CD4-positive, alpha-beta memory T cell (primary cell): Measurements from ENCODE around the gene VAV2. TPM values are rescaled to one million over a fixed set of nuclear protein-coding genes. Genes with fewer than 3 reads are reported as not detected.

ENCODE experiments used
- CTCF ChIA-PET: fragments of 350-600 bp; sonication (Branson Sonifier 250); formaldehyde crosslinking; loops from one replicate; lab custom pipeline; 2021; ENCODE audit warnings: inconsistent platforms; ENCODE audit not compliant: partially characterized antibody; lab: Charles Lee
- POLR2A ChIA-PET: fragments of 350-600 bp; sonication (Branson Sonifier 250); formaldehyde crosslinking; loops from one replicate; lab custom pipeline; 2021; ENCODE audit not compliant: partially characterized antibody; lab: Charles Lee
- DNase-seq, 5 donors: peaks; one replicate each; pipeline versions ENCODE4 v3.0.0 to v3.0.0-alpha.2; 2020 to 2022; ENCODE audit warnings: mixed read lengths in 1 of 5
- H3K27ac ChIP-seq: one replicate; pipeline ENCODE4 v1.7.0; 2013; ENCODE audit warnings: low read depth, low read length
- H3K27me3 ChIP-seq: 2 replicates; pipeline ENCODE4 v1.7.0; 2013; ENCODE audit warnings: mild to moderate bottlenecking, low read length, moderate library complexity; ENCODE audit not compliant: insufficient read depth
- H3K36me3 ChIP-seq: 2 replicates; pipeline ENCODE4 v1.7.0; 2013; ENCODE audit warnings: mild to moderate bottlenecking, low read length, moderate library complexity; ENCODE audit not compliant: insufficient read depth
- H3K4me1 ChIP-seq: 2 replicates; pipeline ENCODE4 v1.7.0; 2013; ENCODE audit warnings: mild to moderate bottlenecking, low read length, moderate library complexity; ENCODE audit not compliant: insufficient read depth
- H3K4me3 ChIP-seq, 2 donors: one replicate each; pipeline ENCODE4 v1.7.0; 2013; ENCODE audit warnings: low read length in 2 of 2, mild to moderate bottlenecking in 1 of 2
- H3K9me3 ChIP-seq, 2 donors: one replicate each; pipeline ENCODE4 v1.7.0; 2013; ENCODE audit warnings: low read length in 2 of 2, control low read depth in 1 of 2; ENCODE audit not compliant: control insufficient read depth in 1 of 2
- H3K27ac Mint-ChIP-seq, 7 donors: one replicate each; pipeline ENCODE4 v1.8.0; 2020 to 2021; ENCODE audit warnings: mixed read lengths in 7 of 7, mild to moderate bottlenecking in 6 of 7, inconsistent platforms in 3 of 7, moderate library complexity in 3 of 7
- H3K27me3 Mint-ChIP-seq, 2 donors: one replicate each; pipeline ENCODE4 v1.8.0; 2020 to 2021; ENCODE audit warnings: mixed read lengths in 2 of 2
- H3K36me3 Mint-ChIP-seq, 2 donors: one replicate each; pipeline ENCODE4 v1.8.0; 2020 to 2021; ENCODE audit warnings: mixed read lengths in 2 of 2, inconsistent platforms in 1 of 2, mild to moderate bottlenecking in 1 of 2
- H3K4me1 Mint-ChIP-seq, 4 donors: one replicate each; pipeline ENCODE4 v1.8.0; 2020 to 2021; ENCODE audit warnings: mixed read lengths in 4 of 4, mild to moderate bottlenecking in 1 of 4
- H3K4me3 Mint-ChIP-seq, 8 donors: one replicate each; pipeline ENCODE4 v1.8.0; 2020 to 2021; ENCODE audit warnings: mixed read lengths in 8 of 8, mild to moderate bottlenecking in 7 of 8, moderate library complexity in 6 of 8, inconsistent platforms in 3 of 8
- H3K9me3 Mint-ChIP-seq, 8 donors: one replicate each; pipeline ENCODE4 v1.8.0; 2020 to 2021; ENCODE audit warnings: mixed read lengths in 8 of 8, mild to moderate bottlenecking in 5 of 8, inconsistent platforms in 3 of 8, moderate library complexity in 1 of 8
- intact Hi-C: fragments of 100-400 bp; cut with micrococcal nuclease; formaldehyde crosslinking; loops from one replicate; pipeline ENCODE4 v1.15.1; 2023
- polyA plus RNA-seq, 2 donors: library from polyadenylated mRNA; unstranded; fragments of 300-500 nt; fragmentation: Illumina TruSeq; gene quantifications; one replicate each; pipeline ENCODE4 v1.2.3, GENCODE V29; 2021
- total RNA-seq, 2 experiments: library from RNA; stranded (reverse); gene quantifications; one replicate each; pipeline ENCODE4 v1.2.3, GENCODE V29; 2021

VAV2 gene
- total RNA-seq (1 to 10 TPM; 1.1 to 3.0 TPM), polyA plus RNA-seq (under 1 TPM; 0.26 to 0.94 TPM)

GRCh38 chr9:133991964-133992779, at the start of gene VAV2:
TSS of gene VAV2 (minus strand) at chr9:133992324. CDS start at chr9:133992278, 46 bp downstream.
- Histone ChIP-seq H3K4me1 (peaks cover 16% of the 10 kb centered on the region), H3K27me3 (no peaks in the 10 kb centered on the region), H3K9me3 (no peaks in the 10 kb centered on the region), H3K36me3 (no peaks in the 10 kb centered on the region), H3K27ac (no peak within 1 kb of the TSS), H3K4me3 (peak within 1 kb of the TSS; percentile 47 to 58)
- Mint-ChIP-seq H3K27me3 (peaks cover 0 to 6% of the 10 kb centered on the region in 2 donors), H3K4me3 (peak within 1 kb of the TSS; percentile 54 to 82 (median 68)), H3K36me3 (no peaks in the 10 kb centered on the region), H3K9me3 (peaks cover 0 to 1% (median 0%) of the 10 kb centered on the region in 8 donors), H3K27ac (peak within 1 kb of the TSS in 1 of 7 donors; percentile 35), H3K4me1 (peaks cover 1 to 16% (median 6%) of the 10 kb centered on the region in 4 donors)
- POLR2A ChIA-PET: no interaction called here
- CTCF ChIA-PET: interaction anchor here (1.3 to 4.3 kb wide), 3 partner anchors 19 to 211 kb away, joined by 3 to 101 read pairs (median 65); no protein-coding TSS in a partner anchor
- intact Hi-C loops: loop anchor here (1.0 kb wide), 2 partner anchors 33 to 76 kb away; partner anchors contain the start of genes BRD3 and BRD3OS
- DNase-seq: peak in 3 of 5 donors; percentile 15 to 32 (median 22)

- Mint-ChIP-seq H3K4me3 (no peak overlapping the region), H3K27me3 (no peaks in the 10 kb centered on the region), H3K36me3 (peaks cover 39 to 58% of the 10 kb centered on the region in 2 donors), H3K27ac (no peak overlapping the region), H3K4me1 (no peaks in the 10 kb centered on the region), H3K9me3 (peaks cover 0 to 22% (median 9%) of the 10 kb centered on the region in 8 donors)
- intact Hi-C loops: no loop called here
- ChIA-PET POLR2A (interaction anchor here (2.2 kb wide), 1 partner anchor 16 kb away, joined by 6 read pairs; the partner anchor contains the start of gene BRD3OS), CTCF (no interaction called here)
- Histone ChIP-seq H3K27me3 (no peaks in the 10 kb centered on the region), H3K27ac (no peak overlapping the region), H3K4me3 (no peak overlapping the region), H3K9me3 (peaks cover 0 to 4% of the 10 kb centered on the region in 2 donors), H3K36me3 (peaks cover 33% of the 10 kb centered on the region), H3K4me1 (no peaks in the 10 kb centered on the region)
- DNase-seq: no peak
Observed at GRCh38 chr9:134041649-134041962, 49.5 kb upstream of the VAV2 start.

GRCh38 chr9:134040781-134041648, 48.9 kb upstream of the VAV2 start:
- H3K9me3 Mint-ChIP-seq: peaks cover 0 to 22% (median 9%) of the 10 kb centered on the region in 8 donors
- H3K36me3 Mint-ChIP-seq: peaks cover 45 to 62% of the 10 kb centered on the region in 2 donors
- no peak overlapping the region for H3K27ac Mint-ChIP-seq
- DNase-seq: no peak
- POLR2A ChIA-PET: interaction anchor here (2.2 kb wide), 1 partner anchor 15 kb away, joined by 6 read pairs; the partner anchor contains the start of gene BRD3OS
- Histone ChIP-seq H3K27ac (no peak overlapping the region), H3K9me3 (peaks cover 0 to 4% of the 10 kb centered on the region in 2 donors), H3K4me3 (no peak overlapping the region), H3K36me3 (peaks cover 33% of the 10 kb centered on the region), H3K27me3 (no peaks in the 10 kb centered on the region), H3K4me1 (no peaks in the 10 kb centered on the region)
- H3K4me3 Mint-ChIP-seq: no peak overlapping the region
- CTCF ChIA-PET: no interaction called here
- H3K4me1 Mint-ChIP-seq: no peaks in the 10 kb centered on the region
- intact Hi-C loops: no loop called here
- H3K27me3 Mint-ChIP-seq: no peaks in the 10 kb centered on the region

DNA sequence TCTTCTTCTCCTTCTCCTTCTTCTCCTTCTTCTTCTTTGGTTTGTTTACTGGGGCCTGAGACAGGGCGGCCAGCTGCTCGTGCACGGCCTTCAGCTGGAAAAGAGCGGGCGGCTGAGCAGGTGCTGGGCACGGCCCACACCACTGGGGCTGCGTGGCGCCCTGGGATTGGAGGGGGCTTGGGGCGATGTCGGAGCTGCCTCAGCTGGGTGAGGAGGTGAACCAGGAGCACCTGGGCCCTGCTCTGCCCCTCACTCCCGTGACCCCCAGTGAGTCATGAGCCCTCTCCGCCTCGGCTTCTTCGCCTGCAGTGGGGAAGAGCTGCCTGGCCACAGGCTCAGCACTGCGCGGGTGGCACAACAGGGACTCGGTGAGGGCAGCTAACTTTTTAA, 48.0 kb upstream of the VAV2 start:
- H3K9me3 Mint-ChIP-seq: peaks cover 0 to 22% (median 9%) of the 10 kb centered on the region in 8 donors
- H3K4me3 Mint-ChIP-seq: no peak overlapping the region
- H3K36me3 Mint-ChIP-seq: peaks cover 49 to 70% of the 10 kb centered on the region in 2 donors
- H3K4me1 ChIP-seq: no peaks in the 10 kb centered on the region
- H3K9me3 ChIP-seq: peaks cover 0 to 4% of the 10 kb centered on the region in 2 donors
- peak overlapping the region in 1 of 7 donors; percentile 8 for H3K27ac Mint-ChIP-seq
- no peaks in the 10 kb centered on the region for H3K27me3 Mint-ChIP-seq
- no peaks in the 10 kb centered on the region for H3K27me3 ChIP-seq
- peaks cover 33% of the 10 kb centered on the region for H3K36me3 ChIP-seq
- ChIA-PET CTCF (no interaction called here), POLR2A (interaction anchor here (2.2 kb wide), 1 partner anchor 15 kb away, joined by 6 read pairs; the partner anchor contains the start of gene BRD3OS)
- H3K27ac ChIP-seq: no peak overlapping the region
- H3K4me1 Mint-ChIP-seq: no peaks in the 10 kb centered on the region
- no peak overlapping the region for H3K4me3 ChIP-seq
- intact Hi-C loops: no loop called here
- no peak for DNase-seq

DNA sequence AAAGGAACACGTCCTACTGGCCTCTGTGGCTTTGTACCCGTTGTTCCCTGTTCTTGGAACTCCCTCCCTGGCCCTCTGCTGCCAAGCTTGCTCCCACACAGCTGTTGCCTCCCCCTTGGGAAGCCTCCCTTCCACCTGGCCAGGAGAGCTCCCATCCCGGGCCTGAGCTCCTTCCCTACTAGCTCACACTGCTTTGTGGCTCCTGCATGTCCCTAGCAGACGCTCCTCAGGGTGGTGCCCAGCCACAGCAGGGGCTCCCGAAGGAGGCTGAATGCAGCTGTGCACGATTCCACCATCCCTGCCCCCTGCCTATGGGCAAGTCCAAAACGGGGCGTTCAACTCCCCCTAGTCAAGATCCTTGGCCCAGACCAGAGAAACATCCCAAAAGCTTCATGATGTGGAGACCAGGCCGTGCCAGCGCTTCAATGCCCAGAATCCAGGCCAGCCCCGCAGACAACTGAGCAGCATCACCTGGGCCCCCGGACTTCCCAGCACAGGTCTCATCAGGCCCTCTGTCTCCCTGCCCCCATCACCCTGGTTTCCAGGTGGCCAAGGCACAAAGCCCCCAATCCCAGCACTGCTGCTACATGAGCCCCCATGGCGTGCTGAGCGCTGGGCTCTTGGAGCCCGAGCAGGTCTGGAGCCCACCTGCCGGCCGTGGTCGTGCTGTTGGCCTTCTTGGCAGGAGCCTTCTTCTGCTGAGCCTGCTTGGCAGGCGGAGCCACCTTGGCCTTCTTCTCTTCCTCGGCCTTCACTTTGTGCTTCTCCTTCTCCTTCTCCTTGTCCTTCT, 47.5 kb upstream of the VAV2 start:
- no peaks in the 10 kb centered on the region for H3K4me1 Mint-ChIP-seq
- H3K27me3 Mint-ChIP-seq: no peaks in the 10 kb centered on the region
- H3K9me3 Mint-ChIP-seq: peaks cover 0 to 22% (median 9%) of the 10 kb centered on the region in 8 donors
- H3K36me3 Mint-ChIP-seq: peaks cover 49 to 70% of the 10 kb centered on the region in 2 donors
- H3K27ac Mint-ChIP-seq: peak overlapping the region in 2 of 7 donors; percentile 8 to 55
- no peak for DNase-seq
- POLR2A ChIA-PET: interaction anchor here (1.0 to 2.2 kb wide), 2 partner anchors 14 to 26 kb away, joined by 5 to 6 read pairs; partner anchors contain the start of gene BRD3OS
- Histone ChIP-seq H3K4me3 (no peak overlapping the region), H3K27ac (no peak overlapping the region), H3K9me3 (peaks cover 0 to 4% of the 10 kb centered on the region in 2 donors), H3K36me3 (peaks cover 33% of the 10 kb centered on the region), H3K4me1 (no peaks in the 10 kb centered on the region), H3K27me3 (no peaks in the 10 kb centered on the region)
- intact Hi-C loops: no loop called here
- CTCF ChIA-PET: no interaction called here
- H3K4me3 Mint-ChIP-seq: no peak overlapping the region

DNA sequence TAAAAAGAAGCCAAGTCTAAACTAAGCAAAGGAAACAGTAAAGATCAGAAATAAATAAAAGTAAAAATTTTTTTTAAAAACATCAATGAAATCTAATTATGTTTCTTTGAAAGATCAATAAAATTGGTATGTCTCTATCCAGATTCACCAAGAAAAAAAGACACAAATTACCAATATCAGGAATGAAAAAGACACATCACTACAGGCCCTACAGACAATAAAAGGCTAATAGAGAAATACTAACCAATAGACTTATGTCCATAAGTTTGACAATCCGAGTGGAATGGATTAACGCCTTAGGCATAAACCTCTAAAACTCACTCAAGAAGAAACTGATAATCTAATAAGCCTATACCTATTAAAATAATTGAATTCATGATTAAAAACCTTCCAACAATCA, 45.5 kb upstream of the VAV2 start:
- POLR2A ChIA-PET: no interaction called here
- intact Hi-C loops: no loop called here

More for the DNA sequence above, 45.5 kb upstream of the VAV2 start:
- Histone ChIP-seq H3K9me3 (peaks cover 0 to 4% of the 10 kb centered on the region in 2 donors), H3K27ac (no peak overlapping the region), H3K4me3 (no peak overlapping the region), H3K27me3 (no peaks in the 10 kb centered on the region), H3K4me1 (no peaks in the 10 kb centered on the region), H3K36me3 (peaks cover 35% of the 10 kb centered on the region)
- peaks cover 0 to 22% (median 9%) of the 10 kb centered on the region in 8 donors for H3K9me3 Mint-ChIP-seq
- CTCF ChIA-PET: no interaction called here
- peaks cover 59 to 74% of the 10 kb centered on the region in 2 donors for H3K36me3 Mint-ChIP-seq
- H3K27me3 Mint-ChIP-seq: no peaks in the 10 kb centered on the region
- H3K27ac Mint-ChIP-seq: no peak overlapping the region
- H3K4me1 Mint-ChIP-seq: peaks cover 0 to 2% (median 0%) of the 10 kb centered on the region in 4 donors
- no peak for DNase-seq
- no peak overlapping the region for H3K4me3 Mint-ChIP-seq
